GM12872 (cell line): ENCODE results near the gene ST6GALNAC5.

Experiments
- CTCF ChIP-seq: IDR thresholded peaks from 3 replicates; pipeline ENCODE4 v1.5.1; 2011; ENCODE audit warnings: low read depth, mild to moderate bottlenecking, low read length, moderate library complexity; ENCODE audit not compliant: insufficient read depth

The ST6GALNAC5 gene

DNA sequence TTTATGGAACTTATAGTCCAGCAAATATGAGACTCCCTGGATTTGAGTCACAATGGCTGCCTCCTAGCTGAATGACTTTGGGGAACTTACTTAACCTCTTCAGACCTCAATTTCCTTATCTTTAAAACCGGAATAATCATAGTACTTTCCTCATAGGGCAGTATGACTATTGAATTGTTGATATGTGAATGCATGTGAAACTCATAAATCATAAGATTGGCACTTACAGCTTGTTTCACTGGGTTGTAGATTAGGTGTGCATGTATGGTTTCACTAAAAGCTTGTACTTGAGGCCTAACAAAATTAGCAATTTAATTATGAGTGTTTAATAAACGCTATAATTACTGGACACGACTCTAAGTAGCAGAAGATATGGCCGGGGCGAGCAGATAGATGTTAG is 72.5 kb downstream of the ST6GALNAC5 start:
- no peak for TF ChIP-seq CTCF

- no peak for TF ChIP-seq CTCF
Measured at GRCh38 chr1:76940571-76941335, 73.5 kb downstream of the ST6GALNAC5 start.

- TF ChIP-seq CTCF, result no peak
Measured at GRCh38 chr1:76942549-76942948, 75.3 kb downstream of the ST6GALNAC5 start.

- no peak for TF ChIP-seq CTCF
Measured at GRCh38 chr1:76944942-76945341, 77.7 kb downstream of the ST6GALNAC5 start.

DNA sequence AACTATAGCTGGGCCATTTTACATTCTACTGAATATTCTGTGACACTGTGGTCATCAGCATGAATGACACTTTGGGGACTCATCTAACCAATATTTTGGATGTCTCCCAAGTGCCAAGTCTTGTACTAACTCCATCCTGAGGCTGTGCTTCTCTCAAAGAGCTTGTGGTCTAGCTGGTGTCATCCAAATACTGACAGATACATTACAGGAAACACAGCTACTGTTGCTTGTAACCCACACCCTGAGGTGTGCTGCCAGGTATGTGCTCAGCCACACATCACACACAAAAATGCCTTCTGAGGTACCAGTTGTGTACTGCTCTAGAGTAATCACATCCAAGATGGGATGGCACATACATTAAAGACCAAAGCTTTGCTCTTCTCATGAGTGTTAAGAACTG is 81.6 kb downstream of the ST6GALNAC5 start:
- TF ChIP-seq CTCF, result no peak

GRCh38 chr1:76949503-76949902 is 82.2 kb downstream of the ST6GALNAC5 start:
- TF ChIP-seq CTCF, result no peak

DNA sequence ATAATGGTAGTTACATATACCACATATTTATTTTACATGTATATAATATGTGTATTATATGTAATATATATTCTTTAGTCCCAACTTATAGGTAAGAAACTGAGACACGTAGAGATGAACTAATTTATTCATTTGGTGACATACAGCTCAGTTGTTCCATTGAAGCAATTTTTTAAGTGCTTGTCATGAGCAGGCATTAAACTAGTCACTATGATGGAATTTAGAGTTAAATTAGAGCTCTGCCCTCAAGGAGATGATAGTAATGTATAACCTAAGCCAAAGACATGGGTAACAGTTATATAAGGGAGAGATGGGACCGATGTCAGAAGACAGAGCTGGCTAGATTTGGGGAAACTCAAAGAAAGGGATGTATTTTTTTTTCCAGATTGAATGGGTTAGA is 83.0 kb downstream of the ST6GALNAC5 start:
- TF ChIP-seq CTCF, result no peak
